Measurements from ENCODE around the gene TMEM178A.

The TMEM178A gene

DNA sequence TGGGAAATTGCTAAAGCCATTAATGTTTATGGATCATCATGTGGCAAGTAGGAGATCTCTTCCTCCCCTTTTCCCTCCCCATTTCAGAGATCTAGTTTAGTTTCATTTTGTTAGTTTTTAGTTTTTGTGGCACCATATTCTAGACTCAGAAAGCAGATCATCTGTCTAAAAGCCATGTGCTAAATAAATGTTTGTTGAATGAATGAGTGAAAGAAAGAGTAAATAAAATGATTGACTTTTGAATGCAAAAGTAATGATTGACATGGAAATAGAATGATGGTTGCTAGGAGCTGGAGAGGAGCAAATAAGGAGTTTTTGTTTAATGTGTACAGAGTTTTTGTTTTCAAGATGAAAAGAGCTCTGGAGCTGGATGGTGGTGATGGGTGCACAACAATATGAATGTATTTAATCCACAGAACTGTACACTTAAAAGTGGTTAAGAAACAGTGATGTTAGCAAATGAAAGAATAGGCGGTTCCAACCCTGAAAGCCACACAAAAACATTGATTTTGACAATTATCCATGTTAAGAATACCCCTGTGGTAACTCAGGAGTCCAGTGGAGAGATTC is 23.6 kb downstream of the TMEM178A start:
- Mint-ChIP-seq H3K27me3 (peaks cover 49% of the 10 kb centered on the region), H3K4me1 (no peaks in the 10 kb centered on the region), H3K4me3 (no peak overlapping the region), H3K36me3 (ENCODE audit: insufficient read depth) (no peaks in the 10 kb centered on the region), H3K9me3 (peaks cover 6% of the 10 kb centered on the region), H3K27ac (ENCODE audit: low read depth) (no peak overlapping the region)
- no peak for DNase-seq (ENCODE audit: low spot score in 2 of 2)
- ATAC-seq (replicated peaks; ENCODE audit: extremely low read depth, poor library complexity, severe bottlenecking): no peak

DNA sequence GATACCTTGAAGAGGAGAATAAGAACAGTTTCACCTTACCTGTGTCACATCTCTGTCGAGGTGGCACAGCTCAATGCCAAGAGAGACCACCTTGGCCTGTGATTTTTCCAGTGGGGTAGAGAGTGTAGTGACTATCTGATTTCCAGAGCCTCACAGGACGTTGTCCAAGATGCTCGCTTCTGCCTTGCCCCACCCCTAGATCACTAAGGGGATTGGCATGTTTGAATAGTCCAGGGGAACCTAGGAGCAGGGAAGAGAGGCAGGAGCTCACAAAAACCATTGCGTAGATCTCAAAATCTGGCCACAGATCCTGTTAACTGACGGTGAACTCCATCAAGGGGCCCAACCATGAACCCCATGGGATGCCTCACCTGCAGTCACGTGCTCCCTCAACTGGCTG is 24.2 kb downstream of the TMEM178A start:
- H3K27me3 Mint-ChIP-seq: peaks cover 45% of the 10 kb centered on the region
- no peaks in the 10 kb centered on the region for H3K4me1 Mint-ChIP-seq
- no peaks in the 10 kb centered on the region for H3K36me3 Mint-ChIP-seq (ENCODE audit: insufficient read depth)
- ATAC-seq (replicated peaks; ENCODE audit: extremely low read depth, poor library complexity, severe bottlenecking) (no peak), DNase-seq (ENCODE audit: low spot score in 2 of 2) (no peak)
- H3K27ac Mint-ChIP-seq (ENCODE audit: low read depth): no peak overlapping the region
- H3K9me3 Mint-ChIP-seq: peaks cover 6% of the 10 kb centered on the region
- H3K4me3 Mint-ChIP-seq: no peak overlapping the region

GRCh38 chr2:39693245-39693644 is 27.5 kb downstream of the TMEM178A start:
- Mint-ChIP-seq H3K4me1 (no peaks in the 10 kb centered on the region), H3K4me3 (no peak overlapping the region), H3K27me3 (peaks cover 28% of the 10 kb centered on the region), H3K9me3 (peaks cover 6% of the 10 kb centered on the region), H3K27ac (ENCODE audit: low read depth) (no peak overlapping the region), H3K36me3 (ENCODE audit: insufficient read depth) (no peaks in the 10 kb centered on the region)
- DNase-seq (ENCODE audit: low spot score in 2 of 2) (no peak), ATAC-seq (replicated peaks; ENCODE audit: extremely low read depth, poor library complexity, severe bottlenecking) (no peak)

GRCh38 chr2:39696101-39696553 is 30.4 kb downstream of the TMEM178A start:
- no peaks in the 10 kb centered on the region for H3K4me1 Mint-ChIP-seq
- peaks cover 39% of the 10 kb centered on the region for H3K27me3 Mint-ChIP-seq
- no peak overlapping the region for H3K27ac Mint-ChIP-seq (ENCODE audit: low read depth)
- no peak for ATAC-seq (replicated peaks; ENCODE audit: extremely low read depth, poor library complexity, severe bottlenecking)
- no peaks in the 10 kb centered on the region for H3K36me3 Mint-ChIP-seq (ENCODE audit: insufficient read depth)
- no peak overlapping the region for H3K4me3 Mint-ChIP-seq
- no peak for DNase-seq (ENCODE audit: low spot score in 2 of 2)
- peaks cover 6% of the 10 kb centered on the region for H3K9me3 Mint-ChIP-seq

- Mint-ChIP-seq H3K4me1 (no peaks in the 10 kb centered on the region), H3K36me3 (ENCODE audit: insufficient read depth) (no peaks in the 10 kb centered on the region), H3K27ac (ENCODE audit: low read depth) (no peak overlapping the region), H3K4me3 (no peak overlapping the region), H3K27me3 (peaks cover 46% of the 10 kb centered on the region), H3K9me3 (peaks cover 13% of the 10 kb centered on the region)
- DNase-seq (ENCODE audit: low spot score in 2 of 2) (no peak), ATAC-seq (replicated peaks; ENCODE audit: extremely low read depth, poor library complexity, severe bottlenecking) (no peak)
Measured at GRCh38 chr2:39696838-39697237, 31.1 kb downstream of the TMEM178A start.

DNA sequence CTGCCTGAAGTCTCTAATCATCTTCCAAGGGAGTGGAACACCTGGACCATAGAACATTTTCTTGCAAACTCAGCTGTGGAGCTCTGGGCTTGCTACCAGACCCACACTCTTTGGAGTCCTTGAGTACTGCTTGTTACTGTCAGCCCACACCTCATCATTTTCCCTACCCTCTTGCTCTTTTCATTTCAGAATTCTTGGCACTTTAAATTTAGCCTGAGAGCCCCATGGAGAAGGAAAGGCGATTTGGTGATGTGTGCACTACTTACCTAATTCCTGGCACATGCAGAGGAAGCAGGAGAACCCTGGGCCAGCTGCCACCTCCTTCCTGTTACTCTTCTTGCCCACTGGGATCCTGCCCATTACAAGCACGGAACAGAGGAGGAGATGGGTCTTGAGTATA is 31.7 kb downstream of the TMEM178A start:
- no peak for ATAC-seq (replicated peaks; ENCODE audit: extremely low read depth, poor library complexity, severe bottlenecking)
- Mint-ChIP-seq H3K36me3 (ENCODE audit: insufficient read depth) (no peaks in the 10 kb centered on the region), H3K27me3 (peaks cover 48% of the 10 kb centered on the region), H3K4me1 (no peaks in the 10 kb centered on the region), H3K27ac (ENCODE audit: low read depth) (no peak overlapping the region), H3K9me3 (peaks cover 18% of the 10 kb centered on the region), H3K4me3 (no peak overlapping the region)
- DNase-seq (ENCODE audit: low spot score in 2 of 2): no peak

GRCh38 chr2:39701137-39701536 is 35.4 kb downstream of the TMEM178A start:
- peaks cover 18% of the 10 kb centered on the region for H3K9me3 Mint-ChIP-seq
- H3K4me3 Mint-ChIP-seq: no peak overlapping the region
- peaks cover 65% of the 10 kb centered on the region for H3K27me3 Mint-ChIP-seq
- no peak overlapping the region for H3K27ac Mint-ChIP-seq (ENCODE audit: low read depth)
- no peak for ATAC-seq (replicated peaks; ENCODE audit: extremely low read depth, poor library complexity, severe bottlenecking)
- DNase-seq (ENCODE audit: low spot score in 2 of 2): no peak
- no peaks in the 10 kb centered on the region for H3K36me3 Mint-ChIP-seq (ENCODE audit: insufficient read depth)
- no peaks in the 10 kb centered on the region for H3K4me1 Mint-ChIP-seq

DNA sequence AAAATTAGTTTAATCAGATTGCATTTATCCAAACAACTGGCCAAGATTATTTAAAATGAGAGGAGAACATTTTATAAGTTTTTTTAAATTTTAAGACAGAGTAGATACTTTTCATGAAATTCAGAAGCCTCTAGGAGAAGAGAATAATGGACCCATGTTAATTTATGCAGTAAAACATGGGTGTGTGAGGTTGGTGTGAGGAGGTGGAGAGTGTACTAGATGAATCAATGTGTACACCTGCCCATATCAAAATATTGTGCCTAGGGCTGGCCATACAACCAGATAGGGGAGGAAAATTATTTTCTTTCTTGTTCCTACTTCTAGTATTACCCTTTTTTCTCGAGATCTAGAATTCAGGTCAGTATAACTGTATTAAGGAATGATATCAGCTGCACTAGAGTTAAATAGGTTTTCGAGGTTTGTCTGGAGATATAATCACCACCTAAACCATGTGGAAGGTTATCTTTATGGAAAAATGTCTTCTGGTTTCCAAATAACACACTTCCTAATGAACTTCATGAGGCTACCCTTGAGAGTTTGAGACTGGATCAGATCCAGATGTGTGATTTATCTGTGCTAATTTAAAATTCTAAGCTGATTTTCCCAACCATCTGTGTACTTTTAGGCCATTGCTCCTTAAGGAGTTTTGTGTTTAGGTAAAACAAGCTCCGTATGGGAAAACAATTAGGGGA is 37.6 kb downstream of the TMEM178A start:
- ATAC-seq (replicated peaks; ENCODE audit: extremely low read depth, poor library complexity, severe bottlenecking): no peak
- peaks cover 18% of the 10 kb centered on the region for H3K9me3 Mint-ChIP-seq
- no peak overlapping the region for H3K27ac Mint-ChIP-seq (ENCODE audit: low read depth)
- no peaks in the 10 kb centered on the region for H3K36me3 Mint-ChIP-seq (ENCODE audit: insufficient read depth)
- DNase-seq (ENCODE audit: low spot score in 2 of 2): no peak
- peaks cover 86% of the 10 kb centered on the region for H3K27me3 Mint-ChIP-seq
- no peaks in the 10 kb centered on the region for H3K4me1 Mint-ChIP-seq
- H3K4me3 Mint-ChIP-seq: no peak overlapping the region

DNA sequence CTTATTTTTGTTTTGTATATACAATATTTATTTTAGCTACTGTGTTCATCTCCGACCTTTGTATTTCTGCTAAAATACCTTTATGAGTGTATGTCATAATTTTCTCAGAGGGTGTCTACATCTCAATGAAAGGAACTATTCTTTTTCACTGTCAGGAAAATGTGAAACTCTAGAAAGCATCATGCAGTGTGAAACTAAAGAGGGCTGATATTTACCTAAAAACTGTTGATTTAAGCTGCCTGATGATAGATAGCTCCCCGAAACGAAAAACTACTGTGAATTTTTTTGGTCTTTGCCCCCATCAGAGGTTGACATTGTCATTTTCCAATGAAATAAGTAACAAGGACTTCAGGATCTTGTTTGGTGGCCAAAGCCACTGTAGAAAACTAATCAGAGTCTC is 38.8 kb downstream of the TMEM178A start:
- no peak for ATAC-seq (replicated peaks; ENCODE audit: extremely low read depth, poor library complexity, severe bottlenecking)
- H3K4me3 Mint-ChIP-seq: no peak overlapping the region

GRCh38 chr2:39705638-39706037 is 39.9 kb downstream of the TMEM178A start:
- Mint-ChIP-seq H3K36me3 (ENCODE audit: insufficient read depth) (no peaks in the 10 kb centered on the region), H3K27me3 (peaks cover 81% of the 10 kb centered on the region), H3K9me3 (peaks cover 13% of the 10 kb centered on the region), H3K27ac (ENCODE audit: low read depth) (no peak overlapping the region), H3K4me3 (no peak overlapping the region), H3K4me1 (no peaks in the 10 kb centered on the region)
- DNase-seq (ENCODE audit: low spot score in 2 of 2) (no peak), ATAC-seq (replicated peaks; ENCODE audit: extremely low read depth, poor library complexity, severe bottlenecking) (no peak)

More for the DNA sequence above, 38.8 kb downstream of the TMEM178A start:
- H3K27ac Mint-ChIP-seq (ENCODE audit: low read depth): no peak overlapping the region
- peaks cover 81% of the 10 kb centered on the region for H3K27me3 Mint-ChIP-seq
- H3K9me3 Mint-ChIP-seq: peaks cover 18% of the 10 kb centered on the region
- no peak for DNase-seq (ENCODE audit: low spot score in 2 of 2)
- H3K4me1 Mint-ChIP-seq: no peaks in the 10 kb centered on the region
- no peaks in the 10 kb centered on the region for H3K36me3 Mint-ChIP-seq (ENCODE audit: insufficient read depth)

- ATAC-seq (replicated peaks; ENCODE audit: extremely low read depth, poor library complexity, severe bottlenecking) (no peak), DNase-seq (ENCODE audit: low spot score in 2 of 2) (no peak)
- H3K4me3 Mint-ChIP-seq: no peak overlapping the region
- no peaks in the 10 kb centered on the region for H3K36me3 Mint-ChIP-seq (ENCODE audit: insufficient read depth)
- H3K27ac Mint-ChIP-seq (ENCODE audit: low read depth): no peak overlapping the region
- H3K9me3 Mint-ChIP-seq: peaks cover 10% of the 10 kb centered on the region
- no peaks in the 10 kb centered on the region for H3K4me1 Mint-ChIP-seq
- peaks cover 74% of the 10 kb centered on the region for H3K27me3 Mint-ChIP-seq
Measured at GRCh38 chr2:39706312-39706711, 40.6 kb downstream of the TMEM178A start.

DNA sequence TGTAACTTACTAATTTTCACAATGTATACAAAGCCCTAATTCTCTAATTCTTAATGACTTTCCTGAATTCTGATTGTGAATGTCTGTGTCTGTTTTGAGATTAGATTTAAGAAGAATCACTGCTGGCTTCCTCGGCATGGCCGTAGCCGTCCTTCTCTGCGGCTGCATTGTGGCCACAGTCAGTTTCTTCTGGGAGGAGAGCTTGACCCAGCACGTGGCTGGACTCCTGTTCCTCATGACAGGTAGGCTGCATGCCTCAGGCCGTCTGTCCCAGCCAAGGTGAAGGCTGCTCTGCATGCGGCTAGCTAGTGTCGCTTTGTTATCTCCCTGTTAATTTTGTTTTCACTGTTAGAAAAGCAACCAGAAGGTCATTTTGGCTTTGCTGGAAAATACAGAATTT is 41.2 kb downstream of the TMEM178A start:
- DNase-seq (ENCODE audit: low spot score in 2 of 2) (no peak), ATAC-seq (replicated peaks; ENCODE audit: extremely low read depth, poor library complexity, severe bottlenecking) (no peak)
- H3K9me3 Mint-ChIP-seq: peaks cover 5% of the 10 kb centered on the region
- peaks cover 68% of the 10 kb centered on the region for H3K27me3 Mint-ChIP-seq
- H3K36me3 Mint-ChIP-seq (ENCODE audit: insufficient read depth): no peaks in the 10 kb centered on the region
- H3K4me1 Mint-ChIP-seq: no peaks in the 10 kb centered on the region
- no peak overlapping the region for H3K4me3 Mint-ChIP-seq
- H3K27ac Mint-ChIP-seq (ENCODE audit: low read depth): no peak overlapping the region

GRCh38 chr2:39708003-39708402 is 42.3 kb downstream of the TMEM178A start:
- Mint-ChIP-seq H3K27ac (ENCODE audit: low read depth) (no peak overlapping the region), H3K27me3 (peaks cover 77% of the 10 kb centered on the region), H3K4me1 (no peaks in the 10 kb centered on the region), H3K4me3 (no peak overlapping the region), H3K36me3 (ENCODE audit: insufficient read depth) (no peaks in the 10 kb centered on the region), H3K9me3 (no peaks in the 10 kb centered on the region)
- DNase-seq (ENCODE audit: low spot score in 2 of 2) (no peak), ATAC-seq (replicated peaks; ENCODE audit: extremely low read depth, poor library complexity, severe bottlenecking) (no peak)
